NCI-H146 (cell line): ENCODE data around the gene PPEF2.

Experiments
- DNase-seq: peaks from one replicate; lab custom pipeline; 2025; lab: John Stamatoyannopoulos, UW

PPEF2 gene

GRCh38 chr4:75830906-75831305, 71.3 kb downstream of the PPEF2 start:
- DNase-seq, result no peak

- DNase-seq, result no peak
These were observed 78.4 kb downstream of the PPEF2 start for GRCh38 chr4:75823812-75824211.

GRCh38 chr4:75822416-75822815, 79.8 kb downstream of the PPEF2 start:
- DNase-seq, result no peak

GRCh38 chr4:75821966-75822365, 80.3 kb downstream of the PPEF2 start:
- DNase-seq, result no peak

GRCh38 chr4:75821216-75821615, 81.0 kb downstream of the PPEF2 start:
- DNase-seq, result no peak

- no peak for DNase-seq
These were observed 81.6 kb downstream of the PPEF2 start for GRCh38 chr4:75820676-75821075.

- no peak for DNase-seq
These were observed 82.1 kb downstream of the PPEF2 start for GRCh38 chr4:75820197-75820596.

- no peak for DNase-seq
These were observed 83.1 kb downstream of the PPEF2 start for GRCh38 chr4:75819121-75819520.

GRCh38 chr4:75817901-75818300, 84.4 kb downstream of the PPEF2 start:
- no peak for DNase-seq
